ENCODE results near the gene TULP4. TPM values are rescaled to one million over a fixed set of nuclear protein-coding genes. Genes with fewer than 3 reads are reported as not detected.
"Not testable (repeated sequence)": the region's sequence is repeated elsewhere in the genome, so short reads cannot be mapped to it uniquely, and the experiment has no call there.

Gene TULP4
- total RNA-seq, 1 experiment from 2014 or later = 35.4 TPM

DNA sequence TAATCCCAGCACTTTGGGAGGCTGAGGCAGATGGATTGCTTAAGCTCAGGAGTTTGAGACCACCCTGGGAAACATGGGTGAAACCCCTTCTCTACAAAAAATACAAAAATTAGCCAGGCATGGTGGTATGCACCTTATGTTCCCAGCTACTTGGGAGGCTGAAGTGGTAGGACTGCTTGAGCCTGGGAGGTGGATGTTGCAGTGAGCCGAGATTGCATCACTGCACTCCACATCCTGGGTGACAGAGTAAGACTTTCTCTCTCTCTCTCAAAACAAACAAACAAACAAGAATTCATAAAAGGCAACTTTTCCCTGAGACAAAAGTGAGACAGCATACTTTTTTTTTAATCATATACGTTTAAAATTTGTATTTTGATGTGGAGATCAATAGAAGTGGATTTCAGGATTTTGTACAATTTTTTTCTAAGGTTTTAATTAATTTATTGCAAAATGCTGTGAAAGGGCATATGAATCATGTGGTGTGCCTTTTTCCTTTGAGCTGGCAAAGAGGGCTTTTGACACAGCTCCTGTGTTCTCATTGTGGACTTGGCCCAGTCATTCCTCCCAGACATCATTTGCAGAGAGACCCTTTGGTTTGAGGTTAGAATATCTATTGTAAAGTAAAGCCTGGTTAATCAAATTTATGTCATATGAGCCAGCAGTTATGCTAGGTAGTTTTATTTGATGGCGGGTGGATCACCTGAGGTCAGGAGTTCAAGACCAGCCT, 77.1 kb downstream of the TULP4 start:
- DNase-seq (ENCODE audit: low spot score) = no peak

DNA sequence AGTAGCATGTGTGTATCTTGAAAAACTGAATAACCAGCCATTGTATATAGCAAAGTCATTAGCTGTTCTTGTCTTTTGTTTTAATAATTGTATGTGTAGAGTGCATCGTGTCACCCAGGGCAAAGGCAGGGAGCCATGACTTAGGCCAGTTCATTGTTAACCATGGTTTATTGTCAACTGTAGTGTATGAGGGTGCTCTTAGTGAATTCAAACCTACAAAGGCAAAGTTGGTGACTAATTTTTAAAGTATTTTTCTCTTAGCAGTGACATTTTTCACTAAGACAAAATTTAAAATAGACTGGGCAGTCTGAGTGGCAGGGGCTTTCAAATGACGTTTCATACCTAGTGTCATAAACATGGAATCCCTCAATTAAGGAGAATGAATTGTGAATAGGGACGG, 79.0 kb downstream of the TULP4 start:
- no peak for DNase-seq (ENCODE audit: low spot score)

DNA sequence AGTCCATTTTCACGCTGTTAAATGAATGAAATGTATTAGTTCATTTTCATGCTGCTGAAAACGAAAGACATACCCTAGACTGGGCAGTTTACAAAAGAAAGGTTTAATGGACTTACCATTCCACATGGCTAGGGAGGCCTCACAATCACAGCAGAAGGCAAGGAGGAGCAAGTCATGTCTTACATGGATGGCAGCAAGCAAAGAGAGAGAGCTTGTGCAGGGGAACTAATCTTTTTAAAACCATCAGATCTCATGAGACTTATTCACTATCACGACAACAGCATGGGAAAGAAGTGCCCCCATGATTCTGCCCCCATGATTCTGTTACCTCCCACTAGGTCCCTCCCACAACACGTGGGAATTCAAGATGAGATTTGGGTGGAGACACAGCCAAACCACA, 79.7 kb downstream of the TULP4 start:
- not testable (repeated sequence) for DNase-seq (ENCODE audit: low spot score)

DNA sequence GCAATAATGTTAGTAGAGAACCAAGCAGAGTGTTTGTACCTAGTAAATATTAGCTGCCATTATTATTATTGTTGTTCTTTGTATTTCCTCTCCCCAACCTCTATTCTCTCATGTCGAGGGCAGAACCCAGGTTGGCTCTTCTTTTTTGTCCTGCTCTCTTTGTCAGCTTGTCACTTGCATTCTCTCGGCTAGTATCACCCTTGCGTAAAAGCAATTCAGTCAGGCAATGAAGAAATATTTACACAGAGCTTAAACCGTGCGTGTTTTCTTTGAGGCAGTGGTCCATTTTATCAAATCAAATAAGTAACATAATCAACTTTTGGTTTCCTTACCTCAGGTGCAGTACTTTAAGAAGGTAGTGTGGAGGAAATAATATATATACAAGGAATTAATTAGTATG, 83.9 kb downstream of the TULP4 start:
- no peak for DNase-seq (ENCODE audit: low spot score)

DNA sequence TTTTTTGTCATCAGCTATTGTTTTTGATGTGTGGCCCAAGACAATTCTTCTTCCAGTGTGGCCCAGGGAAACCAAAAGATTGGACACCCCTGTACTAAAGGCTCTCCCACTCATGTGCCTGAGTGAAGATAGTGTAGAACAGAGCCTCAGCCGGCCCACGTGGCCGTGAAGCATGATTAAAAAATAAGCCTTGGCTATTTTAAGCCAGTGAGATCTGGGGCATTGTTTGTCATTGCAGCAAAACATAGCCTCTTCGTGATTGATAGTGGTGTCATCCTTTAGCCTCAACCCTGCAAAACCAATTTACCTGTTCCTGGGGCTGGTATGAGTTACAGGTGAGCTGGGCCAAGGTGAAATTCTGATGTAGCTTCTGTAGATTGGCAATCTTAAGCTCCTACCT, 85.3 kb downstream of the TULP4 start:
- DNase-seq (ENCODE audit: low spot score) = no peak

DNA sequence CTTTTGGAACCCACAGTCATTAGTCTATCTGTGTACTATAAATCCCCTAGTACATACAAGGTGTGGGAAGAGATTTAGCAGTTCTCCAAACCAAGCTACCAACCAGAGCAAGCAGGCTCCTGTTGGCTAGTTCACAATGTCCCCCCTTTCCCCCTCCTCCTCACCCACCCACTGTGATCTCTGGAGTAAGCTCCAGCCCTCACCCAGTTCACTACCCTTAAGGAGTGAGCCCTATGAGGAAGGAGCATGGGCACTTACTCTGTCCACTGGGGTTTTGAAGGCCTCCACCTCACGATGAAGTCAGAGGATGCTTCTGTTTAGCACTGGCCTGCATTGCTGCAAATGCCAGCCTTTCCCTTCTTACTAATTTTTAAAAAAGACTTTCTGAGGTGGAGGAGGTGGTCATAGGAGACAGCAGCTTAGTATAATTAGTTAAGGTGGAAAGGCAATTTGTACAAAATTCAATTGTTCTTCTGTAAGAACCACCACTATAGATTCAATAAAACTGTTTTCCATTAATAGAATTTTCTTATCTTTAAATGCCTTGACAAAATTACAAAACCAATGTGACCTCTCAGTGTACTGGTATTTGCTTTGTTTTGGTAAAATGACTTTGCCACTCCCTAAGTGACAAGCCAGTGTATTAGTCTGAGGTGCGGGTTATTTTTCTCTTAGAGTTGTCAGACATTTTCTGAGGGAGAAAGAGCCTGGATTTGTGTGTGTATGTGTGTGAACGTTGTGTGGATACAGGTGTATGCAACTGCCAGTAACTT, 86.2 kb downstream of the TULP4 start:
- DNase-seq (ENCODE audit: low spot score) = no peak

DNA sequence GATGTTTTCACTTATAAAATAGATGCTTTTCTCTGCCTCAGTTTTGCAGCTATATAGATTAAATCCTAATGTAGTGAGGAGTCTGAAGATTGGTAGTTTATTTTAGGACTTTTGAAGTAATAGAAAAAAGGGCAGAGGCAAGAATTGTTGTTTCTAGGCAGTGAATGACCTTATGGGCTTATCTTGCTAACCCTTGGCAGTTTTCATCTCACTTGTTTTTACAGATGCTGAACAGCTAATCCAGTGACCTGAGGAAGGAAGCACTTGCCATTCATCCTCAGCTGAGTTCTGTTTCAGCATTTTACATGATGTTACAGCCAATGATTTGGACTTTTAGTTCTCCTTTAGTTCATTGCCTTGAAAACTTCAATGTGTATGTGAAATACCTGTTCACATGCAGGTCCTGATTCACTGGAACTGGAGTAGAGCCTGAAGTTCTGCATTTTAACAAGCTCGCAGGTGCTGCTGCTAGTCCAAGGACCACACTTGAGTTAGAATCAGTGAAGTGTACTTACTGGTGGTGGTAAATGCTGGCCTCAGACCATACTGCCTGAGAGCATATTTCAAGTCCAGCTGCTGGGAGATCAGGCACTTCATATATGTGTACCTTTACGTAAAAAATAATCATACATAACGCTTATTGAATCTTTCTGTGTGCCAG, 86.9 kb downstream of the TULP4 start:
- no peak for DNase-seq (ENCODE audit: low spot score)

DNA sequence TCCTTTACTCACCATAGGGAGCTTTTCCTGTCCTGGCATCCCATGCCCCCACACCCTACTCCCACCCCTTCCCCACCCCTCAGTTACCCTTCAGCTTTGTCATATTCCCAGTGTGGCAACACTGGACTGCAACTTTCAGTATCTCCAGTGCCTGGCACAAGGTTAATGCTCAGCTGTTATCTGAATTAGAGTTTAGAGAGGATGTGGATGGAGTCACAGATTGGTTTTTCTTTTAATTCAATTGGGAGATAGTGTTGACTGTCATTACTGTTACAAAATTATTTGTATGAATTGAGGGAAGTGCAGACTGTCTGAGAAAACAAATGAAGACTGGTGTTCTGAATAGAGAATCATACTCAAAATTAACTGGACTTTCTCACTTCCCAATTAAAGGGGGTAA, 89.9 kb downstream of the TULP4 start:
- no peak for DNase-seq (ENCODE audit: low spot score)

DNA sequence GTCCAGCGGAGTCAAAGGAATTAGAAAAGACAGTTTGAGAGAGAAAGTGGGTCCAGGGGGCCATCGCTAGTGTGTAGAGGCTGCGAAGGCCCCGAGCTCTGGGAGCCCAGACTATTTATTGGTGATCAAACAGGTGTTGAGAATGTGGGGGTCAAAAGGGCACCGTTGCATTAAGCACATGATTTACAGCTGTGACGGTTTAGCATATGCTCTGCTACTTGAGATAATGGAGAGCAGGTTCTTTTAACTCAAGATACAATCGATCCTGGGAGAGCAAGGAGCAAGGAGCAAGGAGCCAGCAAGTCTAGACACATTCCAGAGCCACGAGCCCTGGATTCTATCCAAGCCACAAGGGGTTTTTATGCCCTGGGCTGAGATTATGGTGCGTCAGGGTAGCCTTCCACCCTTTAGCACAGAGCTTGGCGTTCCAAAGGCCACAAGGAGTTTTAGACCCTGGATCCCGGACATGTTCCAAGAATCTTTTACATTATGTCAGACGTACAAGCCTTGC, 93.1 kb downstream of the TULP4 start:
- peak; percentile 36 for DNase-seq (ENCODE audit: low spot score)

DNA sequence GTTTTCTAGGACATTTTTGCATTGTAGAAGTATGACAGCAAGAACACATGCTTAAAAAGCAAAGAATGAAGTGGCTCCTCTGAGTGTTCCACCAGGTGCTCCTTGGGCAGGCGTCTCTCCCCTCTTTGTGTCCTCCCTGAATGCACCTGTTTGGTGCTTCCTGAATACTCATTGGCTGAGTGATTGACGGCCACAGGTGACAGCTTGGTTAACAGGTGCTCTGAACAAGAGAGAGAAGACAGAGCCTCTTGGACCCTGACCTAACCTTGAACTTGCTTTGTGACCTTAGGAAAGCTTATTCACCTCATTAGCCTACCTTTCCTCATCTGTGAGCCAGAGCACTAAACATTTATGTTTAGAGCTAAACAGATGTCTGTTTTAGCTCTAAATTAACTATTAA, 93.7 kb downstream of the TULP4 start:
- DNase-seq (ENCODE audit: low spot score) = no peak

DNA sequence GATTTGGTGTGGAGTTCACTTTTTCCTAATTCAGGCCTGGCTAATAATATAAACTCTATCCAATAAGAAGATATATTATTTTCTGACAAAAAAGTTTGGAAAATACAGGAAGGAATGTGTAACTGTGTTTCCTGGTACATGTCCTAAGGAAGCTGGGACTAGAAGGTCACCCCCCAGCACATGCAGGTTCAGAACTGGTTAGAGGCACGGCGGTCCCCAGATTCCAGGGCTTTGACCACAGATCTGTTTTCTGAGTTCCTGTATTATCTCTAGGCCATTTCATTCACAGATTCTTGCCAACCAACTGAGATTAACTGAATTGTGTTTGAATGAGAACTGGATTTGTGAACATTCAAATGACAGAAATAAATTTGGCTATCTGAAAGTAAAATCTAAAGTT, 94.5 kb downstream of the TULP4 start:
- DNase-seq (ENCODE audit: low spot score) = no peak

DNA sequence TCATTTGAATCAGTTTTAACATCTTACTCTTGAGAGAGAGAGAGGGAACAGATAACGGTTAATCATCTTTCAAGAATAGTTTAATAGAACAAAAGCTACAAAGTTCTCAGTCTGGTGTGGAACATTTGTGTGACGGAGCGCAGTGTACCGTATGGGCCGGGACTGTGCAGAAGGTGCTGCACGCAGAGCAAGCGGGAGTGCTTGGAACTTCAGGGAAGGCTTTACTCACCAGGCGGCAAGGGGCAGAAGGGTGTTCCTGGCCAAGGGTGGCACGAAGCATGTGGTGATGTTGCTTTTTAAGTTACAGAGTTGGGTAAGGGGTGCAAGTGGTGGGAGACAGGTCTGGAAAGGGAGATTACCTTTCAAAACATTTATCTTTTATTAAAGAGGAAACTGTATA, 95.7 kb downstream of the TULP4 start:
- no peak for DNase-seq (ENCODE audit: low spot score)

DNA sequence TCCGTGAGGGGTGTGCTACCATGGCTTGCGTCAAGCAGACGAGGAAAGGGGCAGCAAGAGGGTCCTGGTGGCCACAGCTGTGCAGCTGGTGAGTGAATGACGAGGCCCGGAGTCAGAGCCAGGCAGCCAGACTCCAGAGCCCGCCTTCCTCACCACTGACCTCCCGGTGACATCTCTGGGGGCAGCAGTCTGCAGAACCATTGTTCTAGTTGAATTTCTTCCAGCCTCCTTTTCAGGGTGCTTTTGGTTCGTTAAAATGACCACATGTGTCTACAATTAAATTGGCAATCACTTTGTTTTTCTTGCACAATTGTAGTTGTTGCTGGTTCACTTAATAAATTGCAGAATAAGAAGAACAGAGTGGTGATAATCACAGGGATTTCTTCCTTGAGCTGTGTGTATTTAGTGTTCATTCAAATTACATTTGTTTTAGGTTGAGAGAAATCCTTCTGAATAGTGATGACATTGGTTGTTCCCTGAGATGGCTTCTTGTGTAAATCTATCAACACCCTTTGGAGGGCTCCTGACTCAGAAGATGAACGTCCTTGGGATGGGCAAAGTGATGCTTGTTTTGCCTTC, 96.4 kb downstream of the TULP4 start:
- no peak for DNase-seq (ENCODE audit: low spot score)

DNA sequence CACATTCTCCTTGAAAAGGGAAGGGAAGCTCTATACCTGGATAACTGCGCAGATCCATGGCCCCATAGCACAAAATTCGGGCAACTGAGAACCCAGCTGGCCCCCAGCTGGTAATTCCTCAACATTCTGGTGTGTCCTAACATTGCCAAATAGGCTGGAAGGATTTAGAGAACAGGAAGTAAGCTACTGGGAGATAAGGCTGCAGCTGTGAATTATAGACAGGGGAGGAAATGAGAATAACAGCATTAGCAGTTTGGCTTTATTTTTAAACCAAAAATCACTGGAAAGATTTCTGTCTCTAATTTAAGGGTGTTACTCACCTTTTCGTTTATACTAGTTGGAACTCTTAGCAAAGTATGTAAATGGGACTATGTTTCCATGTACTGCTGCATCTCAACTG, 97.2 kb downstream of the TULP4 start:
- DNase-seq (ENCODE audit: low spot score) = peak; percentile 9

DNA sequence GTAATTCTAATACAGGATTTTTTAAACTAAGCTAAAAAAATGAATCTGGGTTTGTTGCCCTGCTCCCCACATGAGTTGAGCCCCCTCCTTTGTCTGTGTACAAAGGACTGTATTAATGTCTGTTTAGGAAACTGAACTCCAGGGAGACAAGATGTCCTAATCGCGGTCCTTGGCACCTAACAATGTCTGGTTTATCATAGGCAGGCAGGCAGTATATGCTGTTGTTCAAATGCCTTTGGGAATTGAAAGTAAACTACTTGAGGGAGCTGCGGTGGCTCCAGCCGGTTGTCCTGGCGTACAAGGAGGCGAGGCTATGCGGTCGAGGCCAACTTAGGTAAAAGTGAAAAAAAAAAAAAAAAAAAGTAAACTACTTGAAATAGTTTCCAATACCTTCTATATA, 98.5 kb downstream of the TULP4 start:
- DNase-seq (ENCODE audit: low spot score) = no peak

DNA sequence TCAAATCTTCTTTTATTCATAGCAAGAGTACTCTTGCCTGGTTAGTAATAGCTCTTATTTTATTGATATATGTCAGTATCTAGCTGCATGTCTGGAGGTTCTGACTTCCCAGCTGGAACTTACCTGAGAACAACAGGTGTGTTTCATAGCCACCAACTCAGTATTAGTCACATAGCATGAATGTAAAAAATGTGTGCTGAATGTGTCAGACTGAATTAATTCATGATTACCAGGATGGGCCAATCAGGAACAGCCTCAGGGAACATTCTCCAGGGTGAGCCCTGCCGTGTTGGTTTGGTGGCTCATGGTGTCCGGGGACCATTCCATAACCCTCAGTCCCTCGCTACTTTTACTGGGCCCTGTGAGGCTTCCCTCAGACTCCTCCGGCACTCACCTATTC, 99.7 kb downstream of the TULP4 start:
- DNase-seq (ENCODE audit: low spot score) = no peak

DNA sequence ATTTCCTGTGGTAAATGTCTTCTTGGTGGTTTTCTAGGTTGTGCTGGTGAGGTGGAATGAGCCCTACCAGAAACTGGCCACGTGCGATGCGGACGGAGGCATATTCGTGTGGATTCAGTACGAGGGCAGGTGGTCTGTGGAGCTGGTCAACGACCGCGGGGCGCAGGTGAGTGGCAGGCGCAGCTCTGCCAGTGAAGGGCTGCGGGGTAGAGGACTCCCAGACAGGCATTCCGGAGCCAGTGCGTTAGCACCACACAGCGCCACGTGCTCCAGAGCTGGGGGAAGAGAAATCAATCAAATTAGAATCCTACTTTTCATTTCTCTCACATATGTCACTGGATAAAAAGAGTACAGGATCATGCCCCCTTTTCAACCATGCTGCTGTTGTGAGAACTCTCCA, 100.8 kb downstream of the TULP4 start:
- DNase-seq (ENCODE audit: low spot score) = no peak

DNA sequence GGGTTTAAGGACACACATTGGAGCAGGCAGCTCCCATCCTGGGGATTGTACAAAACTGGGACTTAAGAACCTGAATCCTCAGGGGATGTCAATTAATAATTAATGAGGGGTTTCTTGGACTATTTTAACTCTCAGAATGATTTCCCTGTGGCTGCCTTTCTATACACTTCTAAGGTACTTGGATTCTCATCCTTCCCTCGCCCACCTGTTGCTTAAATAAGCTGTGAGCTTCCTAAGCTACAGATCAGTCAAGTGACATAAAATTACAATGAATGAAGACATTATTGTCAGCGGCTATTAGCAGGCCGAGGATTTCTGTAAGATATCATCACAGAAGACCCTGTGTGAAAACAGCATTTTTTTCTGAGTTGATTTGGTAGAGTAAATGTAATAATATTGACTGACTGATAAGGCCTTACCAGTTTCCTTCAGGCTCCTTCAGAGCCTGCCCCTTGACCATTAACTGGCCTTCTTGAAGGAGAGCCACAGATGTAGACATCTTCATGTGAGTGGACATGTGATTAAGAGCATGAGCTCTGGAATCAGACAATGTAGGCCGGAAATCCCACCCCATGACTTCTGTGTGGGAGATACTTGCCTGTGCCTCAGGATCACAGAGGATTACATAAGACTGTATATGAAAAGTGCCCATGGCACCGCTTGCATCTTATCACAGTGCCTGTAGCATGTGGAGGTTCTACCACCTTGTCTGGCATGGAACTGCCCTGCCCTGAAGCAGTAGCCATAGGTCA, 101.7 kb downstream of the TULP4 start:
- DNase-seq (ENCODE audit: low spot score) = no peak

DNA sequence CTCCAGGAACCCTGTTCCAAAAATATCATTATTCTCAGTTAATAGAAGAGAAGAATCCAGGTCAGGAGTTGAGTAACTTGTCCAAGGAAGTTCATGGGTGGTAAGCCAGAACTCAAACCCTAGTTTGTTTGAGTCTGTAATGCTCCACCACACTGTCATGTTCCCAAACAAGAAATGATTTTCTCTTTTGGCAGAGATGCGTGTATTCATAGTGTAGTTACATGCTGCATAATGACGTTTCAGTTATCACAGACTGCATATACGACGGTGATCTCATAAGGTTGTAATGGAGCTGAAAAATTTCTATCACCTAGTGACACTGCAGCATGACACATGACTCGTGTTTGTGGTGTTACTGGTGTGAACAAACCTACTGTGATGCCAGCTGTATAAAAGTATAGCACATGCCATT, 102.6 kb downstream of the TULP4 start:
- DNase-seq (ENCODE audit: low spot score) = no peak

DNA sequence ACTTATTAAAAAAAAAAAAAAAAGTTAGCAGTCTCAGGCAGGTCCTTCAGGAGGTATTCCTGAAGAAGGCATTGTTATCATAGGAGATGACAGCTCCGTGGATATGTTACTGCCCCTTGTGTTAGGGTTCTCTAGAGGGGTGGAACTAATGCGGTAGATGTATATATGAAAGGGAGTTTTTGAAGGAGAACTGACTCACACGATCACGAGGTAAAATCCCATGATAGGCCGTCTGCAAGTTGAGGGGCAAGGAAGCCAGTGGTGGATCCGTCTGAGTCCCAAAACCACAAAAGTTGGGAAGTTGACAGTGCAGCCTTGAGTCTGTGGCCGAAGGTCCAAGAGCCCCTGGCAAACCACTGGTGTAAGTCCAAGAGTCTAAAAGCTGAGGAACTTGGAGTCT, 103.4 kb downstream of the TULP4 start:
- no peak for DNase-seq (ENCODE audit: low spot score)

DNA sequence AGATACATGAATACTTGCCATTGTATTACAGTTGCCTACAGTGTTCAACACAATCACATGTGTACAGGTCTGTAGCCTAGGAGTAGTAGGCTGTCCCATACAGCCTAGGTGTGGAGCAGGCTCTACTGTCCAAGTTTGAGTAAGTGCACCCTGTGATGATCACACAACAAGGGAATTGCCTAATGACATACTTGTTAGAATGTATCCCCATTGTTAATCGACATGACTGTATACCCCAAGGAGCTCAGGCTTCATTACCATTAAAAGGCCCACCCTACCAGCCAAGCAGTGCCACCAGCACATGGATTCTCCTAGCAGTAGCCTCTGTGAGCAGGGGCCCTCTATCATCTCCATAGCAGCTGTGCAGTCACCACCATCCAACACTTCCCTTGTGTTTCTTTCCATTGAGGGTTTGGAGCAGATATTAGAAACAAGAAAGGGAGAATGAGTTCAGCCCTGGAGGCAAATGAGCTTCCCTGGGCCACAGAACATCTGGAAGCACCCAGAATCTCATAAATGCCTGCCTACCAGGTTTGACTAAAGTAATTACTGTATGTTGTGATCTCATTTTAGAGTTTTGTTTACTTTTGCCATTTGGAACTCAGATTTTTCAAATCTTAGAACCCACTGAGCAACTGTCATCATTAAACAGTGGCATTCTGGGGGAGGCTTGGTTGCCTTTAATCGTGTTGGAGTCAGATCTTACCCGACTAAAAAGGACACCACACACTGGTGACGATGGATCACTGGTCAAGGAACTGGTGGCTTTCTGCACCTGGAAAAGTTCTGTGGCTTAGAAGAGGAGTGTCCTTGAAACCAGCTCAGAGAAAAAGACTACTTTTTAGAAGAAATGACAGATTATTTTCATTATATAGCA, 104.9 kb downstream of the TULP4 start:
- peak; percentile 25 for DNase-seq (ENCODE audit: low spot score)

All from H4 (cell line).